Measurements from ENCODE around the gene NUP210.

The NUP210 gene

DNA sequence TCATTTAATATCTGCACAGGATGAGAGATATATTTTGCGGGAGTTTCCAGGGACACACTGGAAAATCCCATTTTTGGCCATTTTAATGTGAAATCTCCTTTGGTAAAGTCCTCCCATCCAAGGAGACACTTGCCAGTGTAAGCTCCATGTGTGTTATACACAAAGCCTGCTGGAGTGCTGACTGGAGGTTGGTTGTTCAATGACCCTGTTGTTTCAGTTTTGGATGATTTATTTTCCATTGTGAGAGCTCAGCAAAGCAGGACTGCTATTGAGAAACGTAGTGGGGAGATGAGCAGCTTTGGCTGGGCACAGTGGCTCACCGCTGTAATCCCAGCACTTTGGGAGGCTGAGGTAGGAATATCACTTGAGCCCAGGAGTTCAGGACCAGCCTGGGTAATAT, 127.7 kb downstream of the NUP210 start:
- H3K9me2 ChIP-seq (replicated peaks; ENCODE audit: low read depth, low read length), result no peaks in the 10 kb centered on the region
- H3F3A ChIP-seq (ENCODE audit: low read depth), result 0 out of 2 replicates have a peak, but pooled peaks cover 4% of the 10 kb centered on the region
- no peaks in the 10 kb centered on the region for H3K79me2 ChIP-seq (ENCODE audit: insufficient read depth, low read length)
- no peaks in the 10 kb centered on the region for H3K36me3 ChIP-seq (ENCODE audit: insufficient read depth, low read length)
- no peaks in the 10 kb centered on the region for H3K27me3 ChIP-seq (ENCODE audit: insufficient read depth, low read length, poor library complexity, severe bottlenecking)
- H3K4me1 ChIP-seq (ENCODE audit: insufficient read depth, low read length, poor library complexity, severe bottlenecking), result peaks cover 34% of the 10 kb centered on the region
- H3K9ac ChIP-seq (ENCODE audit: low read depth, low read length, poor library complexity, severe bottlenecking), result no peak overlapping the region
- H4K20me1 ChIP-seq (ENCODE audit: insufficient read depth, low read length, poor library complexity, severe bottlenecking), result no peaks in the 10 kb centered on the region
- TF ChIP-seq, protein P1, sequence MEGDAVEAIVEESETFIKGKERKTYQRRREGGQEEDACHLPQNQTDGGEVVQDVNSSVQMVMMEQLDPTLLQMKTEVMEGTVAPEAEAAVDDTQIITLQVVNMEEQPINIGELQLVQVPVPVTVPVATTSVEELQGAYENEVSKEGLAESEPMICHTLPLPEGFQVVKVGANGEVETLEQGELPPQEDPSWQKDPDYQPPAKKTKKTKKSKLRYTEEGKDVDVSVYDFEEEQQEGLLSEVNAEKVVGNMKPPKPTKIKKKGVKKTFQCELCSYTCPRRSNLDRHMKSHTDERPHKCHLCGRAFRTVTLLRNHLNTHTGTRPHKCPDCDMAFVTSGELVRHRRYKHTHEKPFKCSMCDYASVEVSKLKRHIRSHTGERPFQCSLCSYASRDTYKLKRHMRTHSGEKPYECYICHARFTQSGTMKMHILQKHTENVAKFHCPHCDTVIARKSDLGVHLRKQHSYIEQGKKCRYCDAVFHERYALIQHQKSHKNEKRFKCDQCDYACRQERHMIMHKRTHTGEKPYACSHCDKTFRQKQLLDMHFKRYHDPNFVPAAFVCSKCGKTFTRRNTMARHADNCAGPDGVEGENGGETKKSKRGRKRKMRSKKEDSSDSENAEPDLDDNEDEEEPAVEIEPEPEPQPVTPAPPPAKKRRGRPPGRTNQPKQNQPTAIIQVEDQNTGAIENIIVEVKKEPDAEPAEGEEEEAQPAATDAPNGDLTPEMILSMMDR (conservative IDR thresholded peaks at IDR 0.05; ENCODE audit: low read length), result no peak
- TF ChIP-seq EZH2phosphoT487 (IDR thresholded peaks at IDR 0.05; ENCODE audit: borderline replicate concordance), result no peak
- H3K9me3 ChIP-seq (ENCODE audit: insufficient read depth, low read depth, low read length), result no peaks in the 10 kb centered on the region
- H2AFZ ChIP-seq (ENCODE audit: low read length), result no peak overlapping the region
- no peak overlapping the region for H3K4me3 ChIP-seq (ENCODE audit: low read length, poor library complexity, severe bottlenecking)
- no peak overlapping the region for H3K4me2 ChIP-seq (ENCODE audit: low read depth, low read length, poor library complexity, severe bottlenecking)

GRCh38 chr3:13290941-13291340, 129.2 kb downstream of the NUP210 start:
- Histone ChIP-seq H4K20me1 (ENCODE audit: insufficient read depth, low read length, poor library complexity, severe bottlenecking) (no peaks in the 10 kb centered on the region), H2AFZ (ENCODE audit: low read length) (no peak overlapping the region), H3F3A (ENCODE audit: low read depth) (no peaks in the 10 kb centered on the region), H3K9me2 (replicated peaks; ENCODE audit: low read depth, low read length) (no peaks in the 10 kb centered on the region), H3K9ac (ENCODE audit: low read depth, low read length, poor library complexity, severe bottlenecking) (no peak overlapping the region), H3K4me2 (ENCODE audit: low read depth, low read length, poor library complexity, severe bottlenecking) (no peak overlapping the region), H3K27me3 (ENCODE audit: insufficient read depth, low read length, poor library complexity, severe bottlenecking) (no peaks in the 10 kb centered on the region), H3K79me2 (ENCODE audit: insufficient read depth, low read length) (no peaks in the 10 kb centered on the region), H3K36me3 (ENCODE audit: insufficient read depth, low read length) (no peaks in the 10 kb centered on the region), H3K9me3 (ENCODE audit: insufficient read depth, low read depth, low read length) (peaks cover 7% of the 10 kb centered on the region; the same call in 1 of the 2 replicates), H3K4me3 (ENCODE audit: low read length, poor library complexity, severe bottlenecking) (no peak overlapping the region), H3K4me1 (ENCODE audit: insufficient read depth, low read length, poor library complexity, severe bottlenecking) (peaks cover 23% of the 10 kb centered on the region)
- no peak for TF ChIP-seq EZH2phosphoT487 (IDR thresholded peaks at IDR 0.05; ENCODE audit: borderline replicate concordance)
- TF ChIP-seq, protein P1 (conservative IDR thresholded peaks at IDR 0.05; ENCODE audit: low read length), result no peak

DNA sequence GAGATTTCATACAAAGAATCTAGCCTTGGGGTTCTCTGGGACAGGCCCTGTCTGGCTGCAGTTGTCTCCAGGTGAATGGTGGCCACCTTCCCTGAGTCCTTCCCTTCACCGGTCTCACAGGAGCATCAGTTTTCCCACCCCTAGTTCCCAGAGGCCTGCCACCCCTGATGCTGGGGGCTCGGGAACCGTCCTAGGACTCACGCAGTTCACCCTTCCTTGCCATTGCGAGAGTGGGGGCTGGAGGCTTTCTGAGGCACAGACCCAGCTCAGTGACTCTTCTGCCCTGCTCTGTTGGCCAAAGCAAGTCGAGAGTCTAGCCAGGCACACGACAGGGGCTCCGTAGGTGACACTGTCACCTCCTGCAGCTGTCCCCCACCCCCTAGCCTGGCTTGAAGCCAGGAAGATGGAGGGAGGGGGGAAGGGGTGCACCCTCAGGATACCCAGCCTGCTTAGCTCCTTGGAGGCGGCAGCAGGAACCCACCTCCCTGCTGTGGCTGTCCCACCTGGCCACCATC, 130.3 kb downstream of the NUP210 start:
- Histone ChIP-seq H3K9me3 (ENCODE audit: insufficient read depth, low read depth, low read length) (peaks cover 7% of the 10 kb centered on the region; the same call in 1 of the 2 replicates), H3K27me3 (ENCODE audit: insufficient read depth, low read length, poor library complexity, severe bottlenecking) (no peaks in the 10 kb centered on the region), H3K36me3 (ENCODE audit: insufficient read depth, low read length) (no peaks in the 10 kb centered on the region), H2AFZ (ENCODE audit: low read length) (no peak overlapping the region), H3K79me2 (ENCODE audit: insufficient read depth, low read length) (no peaks in the 10 kb centered on the region), H3K9me2 (replicated peaks; ENCODE audit: low read depth, low read length) (no peaks in the 10 kb centered on the region), H3K4me1 (ENCODE audit: insufficient read depth, low read length, poor library complexity, severe bottlenecking) (peaks cover 16% of the 10 kb centered on the region), H3K4me3 (ENCODE audit: low read length, poor library complexity, severe bottlenecking) (no peak overlapping the region), H3K9ac (ENCODE audit: low read depth, low read length, poor library complexity, severe bottlenecking) (no peak overlapping the region), H3F3A (ENCODE audit: low read depth) (no peaks in the 10 kb centered on the region), H4K20me1 (ENCODE audit: insufficient read depth, low read length, poor library complexity, severe bottlenecking) (no peaks in the 10 kb centered on the region), H3K4me2 (ENCODE audit: low read depth, low read length, poor library complexity, severe bottlenecking) (no peak overlapping the region)
- TF ChIP-seq, protein P1 (conservative IDR thresholded peaks at IDR 0.05; ENCODE audit: low read length), result no peak
- no peak for TF ChIP-seq EZH2phosphoT487 (IDR thresholded peaks at IDR 0.05; ENCODE audit: borderline replicate concordance)
